Panc1 (cell line): Measurements from ENCODE around the gene PRPF19. TPM values are rescaled to one million over a fixed set of nuclear protein-coding genes. Genes with fewer than 3 reads are reported as not detected.

Experiments used
- ATAC-seq: fragments of 200-7000 bp; cut with Tn5 transposase; 2 replicates; pipeline ENCODE4 v1.9.1; 2020; ENCODE audit warnings: mild to moderate bottlenecking, moderate library complexity
- BruUV-seq: library from RNA; stranded (reverse); fragments of 400-500 nt; replicated peaks from 2 replicates; lab custom pipeline; 2021; lab: Mats Ljungman, UMichigan
- CTCF ChIA-PET: fragments of 300-600 bp; sonication (Branson Sonifier 250); formaldehyde crosslinking; loops from one replicate; lab custom pipeline; 2022; ENCODE audit warnings: antibody characterized with exemption; lab: Charles Lee
- POLR2A ChIA-PET: fragments of 300-600 bp; sonication (Branson Sonifier 250); formaldehyde crosslinking; loops from one replicate; lab custom pipeline; 2022; ENCODE audit warnings: antibody characterized with exemption; lab: Charles Lee
- DNase-seq: peaks from one replicate; pipeline ENCODE4 v3.0.0-alpha.2; 2010; ENCODE audit warnings: low read depth, low spot score
- H3K27ac ChIP-seq: 2 replicates; pipeline ENCODE4 v1.5.1; 2011; ENCODE audit warnings: mild to moderate bottlenecking, low read length, inconsistent platforms
- H3K27me3 ChIP-seq: fragments of 200-500 bp; sonication (Bioruptor generic); 2 replicates; pipeline ENCODE4 v1.6.0; 2014; ENCODE audit warnings: low read length, inconsistent platforms; ENCODE audit not compliant: control insufficient read depth, insufficient read depth
- H3K36me3 ChIP-seq: fragments of 200-500 bp; sonication (Bioruptor generic); 2 replicates; pipeline ENCODE4 v1.5.1; 2014; ENCODE audit warnings: inconsistent platforms, mild to moderate bottlenecking, low read length, moderate library complexity; ENCODE audit not compliant: control insufficient read depth, insufficient read depth
- H3K4me1 ChIP-seq: 2 replicates; pipeline ENCODE4 v1.5.1; 2011; ENCODE audit warnings: inconsistent platforms, mild to moderate bottlenecking, low read length, moderate library complexity; ENCODE audit not compliant: control insufficient read depth, insufficient read depth
- H3K4me3 ChIP-seq, 2 experiments: 2 replicates each; pipeline ENCODE4 v1.5.1; 2011 to 2012; ENCODE audit warnings: low read depth in 2 of 2, low read length in 2 of 2, mild to moderate bottlenecking in 2 of 2, inconsistent platforms in 1 of 2, moderate library complexity in 1 of 2
- H3K9me3 ChIP-seq: fragments of 200-500 bp; sonication (Bioruptor generic); 2 replicates; pipeline ENCODE4 v1.5.1; 2014; ENCODE audit warnings: low read depth, mild to moderate bottlenecking, inconsistent platforms, low read length, moderate library complexity; ENCODE audit not compliant: control insufficient read depth, insufficient read depth
- CTCF ChIP-seq: fragments of 450-650 bp; IDR thresholded peaks from 2 replicates; pipeline ENCODE4 v1.5.1; 2017; ENCODE audit warnings: mild to moderate bottlenecking
- POLR2AphosphoS5 ChIP-seq: IDR thresholded peaks from 2 replicates; pipeline ENCODE4 v1.6.1; 2012; ENCODE audit warnings: mild to moderate bottlenecking, low read depth, low read length, moderate library complexity
- REST ChIP-seq, 2 experiments: IDR thresholded peaks; 2 replicates each; pipeline ENCODE4 v1.6.1; 2011 to 2012; ENCODE audit warnings: low read depth in 2 of 2, control low read depth in 1 of 2, low read length in 1 of 2, mild to moderate bottlenecking in 1 of 2, moderate library complexity in 1 of 2; ENCODE audit not compliant: insufficient read depth in 1 of 2
- SIN3A ChIP-seq: IDR thresholded peaks from 2 replicates; pipeline ENCODE4 v1.6.1; 2012; ENCODE audit warnings: low read depth, mild to moderate bottlenecking, low read length, moderate library complexity, borderline replicate concordance; ENCODE audit not compliant: insufficient read depth
- TCF7L2 ChIP-seq: IDR thresholded peaks from 2 replicates; pipeline ENCODE4 v1.6.1; 2011; ENCODE audit warnings: mild to moderate bottlenecking, low read depth, low read length, inconsistent platforms
- in situ Hi-C: cut with HindIII; loops from 2 replicates; pipeline ENCODE4 v1.10.0; 2016; ENCODE audit warnings: low sequenced_read_pairs, low pct_unique_long_range_greater_than_20kb
- intact Hi-C: fragments of 100-400 bp; cut with micrococcal nuclease; formaldehyde crosslinking; loops from one replicate; pipeline ENCODE4 v1.10.0; 2022; ENCODE audit not compliant: unreplicated experiment
- total RNA-seq: library from RNA; stranded (reverse); gene quantifications from one replicate; pipeline ENCODE4 v1.2.1, GENCODE V29; 2021; ENCODE audit not compliant: unreplicated experiment

Gene PRPF19
- total RNA-seq, 1 experiment from 2014 or later = 149 TPM

- Histone ChIP-seq H3K27ac (no peak overlapping the region), H3K9me3 (no peaks in the 10 kb centered on the region), H3K36me3 (no peaks in the 10 kb centered on the region), H3K27me3 (no peaks in the 10 kb centered on the region), H3K4me1 (no peaks in the 10 kb centered on the region), H3K4me3 (no peak overlapping the region)
- DNase-seq = no peak
- no TSS peak for BruUV-seq
- no peak for TF ChIP-seq POLR2AphosphoS5
- TF ChIP-seq SIN3A = no peak
- no peak for TF ChIP-seq CTCF
- TF ChIP-seq REST (IDR thresholded peaks at IDR 0.05; ENCODE audit: insufficient read depth in 1 of 2, low read depth in 2 of 2, low read length in 1 of 2) = no peak
- no peak for TF ChIP-seq TCF7L2
- intact Hi-C loops = no loop called here
- ChIA-PET CTCF (no interaction called here), POLR2A (no interaction called here)
- in situ Hi-C loops = no loop called here
- no peak for ATAC-seq
Observed at GRCh38 chr11:60939855-60940254, 33.5 kb upstream of the PRPF19 start.

- no TSS peak for BruUV-seq
- Histone ChIP-seq H3K27ac (no peak overlapping the region), H3K36me3 (no peaks in the 10 kb centered on the region), H3K27me3 (no peaks in the 10 kb centered on the region), H3K9me3 (no peaks in the 10 kb centered on the region), H3K4me1 (no peaks in the 10 kb centered on the region), H3K4me3 (no peak overlapping the region)
- TF ChIP-seq CTCF (no peak), TCF7L2 (no peak), POLR2AphosphoS5 (no peak), SIN3A (no peak), REST (IDR thresholded peaks at IDR 0.05; ENCODE audit: insufficient read depth in 1 of 2, low read depth in 2 of 2, low read length in 1 of 2) (no peak)
- CTCF ChIA-PET = no interaction called here
- POLR2A ChIA-PET = no interaction called here
- no peak for DNase-seq
- no peak for ATAC-seq
- intact Hi-C loops (no loop called here), in situ Hi-C loops (no loop called here)
Observed at GRCh38 chr11:60939301-60939700, 32.9 kb upstream of the PRPF19 start.
